ENCODE results near the gene ZXDC.

The ZXDC gene

GRCh38 chr3:126512026-126512425, 36.3 kb upstream of the ZXDC start:
- Histone ChIP-seq H3K36me3 (ENCODE audit: control insufficient read depth, insufficient read depth, low read length) (no peaks in the 10 kb centered on the region), H3K27me3 (replicated peaks; ENCODE audit: control insufficient read depth, insufficient read depth, low read length) (no peaks in the 10 kb centered on the region), H3K4me3 (replicated peaks; ENCODE audit: low read depth, low read length) (no peak overlapping the region)
- DNase-seq (ENCODE audit: extremely low read depth, insufficient read length), result no peak
- no peak for TF ChIP-seq CTCF (IDR thresholded peaks at IDR 0.05; ENCODE audit: insufficient read depth, low read length, poor library complexity, severe bottlenecking)

GRCh38 chr3:126511291-126511690, 35.6 kb upstream of the ZXDC start:
- TF ChIP-seq CTCF (IDR thresholded peaks at IDR 0.05; ENCODE audit: insufficient read depth, low read length, poor library complexity, severe bottlenecking), result no peak
- Histone ChIP-seq H3K4me3 (replicated peaks; ENCODE audit: low read depth, low read length) (no peak overlapping the region), H3K36me3 (ENCODE audit: control insufficient read depth, insufficient read depth, low read length) (no peaks in the 10 kb centered on the region), H3K27me3 (replicated peaks; ENCODE audit: control insufficient read depth, insufficient read depth, low read length) (no peaks in the 10 kb centered on the region)
- no peak for DNase-seq (ENCODE audit: extremely low read depth, insufficient read length)

DNA sequence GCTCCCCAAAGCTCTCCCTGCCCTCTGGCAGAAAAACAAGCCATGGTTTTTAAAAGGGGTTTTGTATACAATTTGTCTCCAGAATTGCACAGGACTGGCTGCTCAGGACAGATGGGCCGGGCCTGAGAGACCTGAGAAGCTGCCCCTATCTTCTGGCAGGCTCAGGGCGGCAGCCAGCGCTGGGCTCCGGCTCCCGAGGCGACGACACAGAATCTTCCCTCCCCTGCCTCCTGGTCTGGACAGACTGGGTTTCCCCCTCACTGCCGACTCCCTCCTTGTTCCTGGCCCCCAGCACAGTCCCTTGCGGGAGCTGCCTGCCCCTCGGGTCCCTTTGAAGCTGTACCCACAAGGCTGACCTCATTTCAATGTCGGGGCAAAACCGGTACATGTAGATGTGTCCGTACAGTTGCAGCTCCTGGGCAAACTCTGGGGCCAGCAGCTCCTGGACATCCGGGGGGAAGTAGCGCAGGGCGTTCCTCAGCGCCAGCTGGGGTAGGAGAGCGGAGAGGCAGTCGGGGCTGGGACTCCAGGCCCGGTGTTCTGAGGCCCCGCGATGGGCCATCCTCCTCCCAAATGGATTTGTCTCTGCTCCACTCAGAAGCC, 34.7 kb upstream of the ZXDC start:
- TF ChIP-seq CTCF (IDR thresholded peaks at IDR 0.05; ENCODE audit: insufficient read depth, low read length, poor library complexity, severe bottlenecking), result no peak
- no peaks in the 10 kb centered on the region for H3K27me3 ChIP-seq (replicated peaks; ENCODE audit: control insufficient read depth, insufficient read depth, low read length)
- H3K4me3 ChIP-seq (replicated peaks; ENCODE audit: low read depth, low read length), result no peak overlapping the region
- H3K36me3 ChIP-seq (ENCODE audit: control insufficient read depth, insufficient read depth, low read length), result no peaks in the 10 kb centered on the region
- DNase-seq (ENCODE audit: extremely low read depth, insufficient read length), result no peak

- Histone ChIP-seq H3K36me3 (ENCODE audit: control insufficient read depth, insufficient read depth, low read length) (no peaks in the 10 kb centered on the region), H3K4me3 (replicated peaks; ENCODE audit: low read depth, low read length) (no peak overlapping the region), H3K27me3 (replicated peaks; ENCODE audit: control insufficient read depth, insufficient read depth, low read length) (no peaks in the 10 kb centered on the region)
- TF ChIP-seq CTCF (IDR thresholded peaks at IDR 0.05; ENCODE audit: insufficient read depth, low read length, poor library complexity, severe bottlenecking), result no peak
- DNase-seq (ENCODE audit: extremely low read depth, insufficient read length), result no peak
Observed at GRCh38 chr3:126509597-126510307, 34.1 kb upstream of the ZXDC start.

GRCh38 chr3:126508564-126508964, 32.9 kb upstream of the ZXDC start:
- no peak for TF ChIP-seq CTCF (IDR thresholded peaks at IDR 0.05; ENCODE audit: insufficient read depth, low read length, poor library complexity, severe bottlenecking)
- Histone ChIP-seq H3K36me3 (ENCODE audit: control insufficient read depth, insufficient read depth, low read length) (no peaks in the 10 kb centered on the region), H3K4me3 (replicated peaks; ENCODE audit: low read depth, low read length) (no peak overlapping the region), H3K27me3 (replicated peaks; ENCODE audit: control insufficient read depth, insufficient read depth, low read length) (no peaks in the 10 kb centered on the region)
- no peak for DNase-seq (ENCODE audit: extremely low read depth, insufficient read length)

All from GM06990 (cell line).